Breast epithelium (tissue), 4 donors: ENCODE data around the gene NR3C1. TPM values are rescaled to one million over a fixed set of nuclear protein-coding genes. Genes with fewer than 3 reads are reported as not detected.
"Not testable (repeated sequence)": the region's sequence is repeated elsewhere in the genome, so short reads cannot be mapped to it uniquely, and the experiment has no call there.

Experiments
- DNase-seq, 2 donors: peaks; one replicate each; pipeline ENCODE4 v3.0.0-alpha.2; 2019; ENCODE audit warnings: low spot score in 2 of 2
- H3K27ac ChIP-seq, 2 donors: fragments of 200-600 bp; sonication (generic) in 1 of 2; one replicate each; pipeline ENCODE4 v1.5.1; 2016 to 2019; ENCODE audit warnings: mild to moderate bottlenecking in 1 of 2
- H3K27me3 ChIP-seq, 2 donors: fragments of 200-600 bp; sonication (generic) in 1 of 2; one replicate each; pipeline versions ENCODE4 v1.5.1 to v1.6.0; 2017 to 2019; ENCODE audit warnings: control low read depth in 1 of 2, mild to moderate bottlenecking in 1 of 2
- H3K36me3 ChIP-seq: fragments of 200-600 bp; one replicate; pipeline ENCODE4 v1.5.1; 2019
- H3K4me1 ChIP-seq, 2 donors: fragments of 200-600 bp; sonication (generic); one replicate each; pipeline ENCODE4 v1.5.1; 2016 to 2019; ENCODE audit warnings: control low read depth in 1 of 2
- H3K4me3 ChIP-seq, 3 donors: fragments of 200-600 bp; sonication (generic); 1 replicate in 2 of 3; 2 replicates in 1 of 3; pipeline ENCODE4 v1.5.1; 2016 to 2019; ENCODE audit warnings: mild to moderate bottlenecking in 3 of 3, moderate library complexity in 2 of 3
- H3K9me3 ChIP-seq, 2 donors: fragments of 200-600 bp; sonication (generic) in 1 of 2; one replicate each; pipeline ENCODE4 v1.5.1; 2016 to 2019; ENCODE audit warnings: control low read depth in 1 of 2
- CTCF ChIP-seq, 3 donors: fragments of 450-650 bp; IDR thresholded peaks; one replicate each; pipeline ENCODE4 v1.5.1; 2016 to 2017; ENCODE audit warnings: antibody characterized with exemption in 3 of 3, mild to moderate bottlenecking in 3 of 3, moderate library complexity in 3 of 3
- POLR2A ChIP-seq: fragments of 450-650 bp; IDR thresholded peaks from one replicate; pipeline ENCODE4 v1.6.1; 2016; ENCODE audit warnings: antibody characterized with exemption, mild to moderate bottlenecking, moderate library complexity
- POLR2AphosphoS5 ChIP-seq, 3 donors: sonication (generic); formaldehyde crosslinking; IDR thresholded peaks; one replicate each; pipeline ENCODE4 v1.6.1; 2017; ENCODE audit warnings: antibody characterized with exemption in 3 of 3
- intact Hi-C: fragments of 100-400 bp; cut with DNase I; formaldehyde crosslinking; loops from one replicate; pipeline ENCODE4 v1.15.1; 2023; ENCODE audit warnings: low total_unique reads
- total RNA-seq, 3 donors: library from RNA; depleted of rRNA; stranded (reverse); fragments of >200 nt; gene quantifications; one replicate each; pipeline ENCODE4 v1.1.0, GENCODE V29; 2016

The NR3C1 gene
- total RNA-seq, 3 donors from 2014 or later = 51.1 to 122 (median 69.7) TPM

GRCh38 chr5:143328589-143329220, 74.8 kb downstream of the NR3C1 start:
- no peak for DNase-seq
- Histone ChIP-seq H3K4me1 (no peaks in the 10 kb centered on the region), H3K9me3 (peaks cover 0 to 4% of the 10 kb centered on the region in 2 donors), H3K27ac (no peak overlapping the region), H3K4me3 (no peak overlapping the region), H3K27me3 (no peaks in the 10 kb centered on the region), H3K36me3 (no peaks in the 10 kb centered on the region)
- no peak for TF ChIP-seq POLR2A
- no peak for TF ChIP-seq CTCF (IDR thresholded peaks at IDR 0.05)
- no peak for TF ChIP-seq POLR2AphosphoS5 (IDR thresholded peaks at IDR 0.05)
- intact Hi-C loops = no loop called here

- H3K4me3 ChIP-seq, H3K27ac ChIP-seq, H3K9me3 ChIP-seq, DNase-seq, H3K4me1 ChIP-seq, intact Hi-C loops, H3K27me3 ChIP-seq, H3K36me3 ChIP-seq: not testable (repeated sequence)
Observed at GRCh38 chr5:143325086-143325485, 78.4 kb downstream of the NR3C1 start.

- H3K36me3 ChIP-seq, H3K4me3 ChIP-seq, H3K9me3 ChIP-seq, H3K4me1 ChIP-seq, H3K27ac ChIP-seq, intact Hi-C loops, DNase-seq, H3K27me3 ChIP-seq: not testable (repeated sequence)
Observed at GRCh38 chr5:143322931-143323630, 80.4 kb downstream of the NR3C1 start.

- intact Hi-C loops = no loop called here
- H3K9me3 ChIP-seq = no peaks in the 10 kb centered on the region
- TF ChIP-seq POLR2A = no peak
- TF ChIP-seq POLR2AphosphoS5 (IDR thresholded peaks at IDR 0.05) = no peak
- no peak for TF ChIP-seq CTCF (IDR thresholded peaks at IDR 0.05)
- no peaks in the 10 kb centered on the region for H3K27me3 ChIP-seq
- no peak for DNase-seq
- H3K27ac ChIP-seq = no peak overlapping the region
- H3K36me3 ChIP-seq = no peaks in the 10 kb centered on the region
- H3K4me3 ChIP-seq = no peak overlapping the region
- peaks cover 0 to 3% of the 10 kb centered on the region in 2 donors for H3K4me1 ChIP-seq
Observed at GRCh38 chr5:143322176-143322575, 81.3 kb downstream of the NR3C1 start.

- no peak for DNase-seq
- Histone ChIP-seq H3K36me3 (no peaks in the 10 kb centered on the region), H3K27ac (no peak overlapping the region), H3K27me3 (no peaks in the 10 kb centered on the region), H3K4me1 (peaks cover 0 to 8% of the 10 kb centered on the region in 2 donors), H3K9me3 (no peaks in the 10 kb centered on the region), H3K4me3 (no peak overlapping the region)
- intact Hi-C loops = no loop called here
- TF ChIP-seq POLR2A (no peak), CTCF (IDR thresholded peaks at IDR 0.05) (no peak), POLR2AphosphoS5 (IDR thresholded peaks at IDR 0.05) (no peak)
Observed at GRCh38 chr5:143319437-143320227, 83.9 kb downstream of the NR3C1 start.

- Histone ChIP-seq H3K4me3 (no peak overlapping the region), H3K36me3 (no peaks in the 10 kb centered on the region), H3K27ac (no peak overlapping the region), H3K9me3 (no peaks in the 10 kb centered on the region), H3K27me3 (no peaks in the 10 kb centered on the region), H3K4me1 (peaks cover 0 to 8% of the 10 kb centered on the region in 2 donors)
- intact Hi-C loops = no loop called here
- TF ChIP-seq CTCF (IDR thresholded peaks at IDR 0.05) (no peak), POLR2AphosphoS5 (IDR thresholded peaks at IDR 0.05) (no peak), POLR2A (no peak)
- DNase-seq = no peak
Observed at GRCh38 chr5:143318833-143319232, 84.7 kb downstream of the NR3C1 start.
